Uterus (tissue), 4 donors: ENCODE results near the gene LARP1B. TPM values are rescaled to one million over a fixed set of nuclear protein-coding genes. Genes with fewer than 3 reads are reported as not detected.
"Not testable (repeated sequence)": the region's sequence is repeated elsewhere in the genome, so short reads cannot be mapped to it uniquely, and the experiment has no call there.

Experiments used
- DNase-seq, 2 donors: peaks; one replicate each; pipeline ENCODE4 v3.0.0-alpha.2; 2019 to 2020
- H3K27ac ChIP-seq, 2 donors: fragments of 200-600 bp; sonication (generic); 1 replicate in 1 of 2; 2 replicates in 1 of 2; pipeline ENCODE4 v1.5.1; 2016 to 2018
- H3K27me3 ChIP-seq, 2 donors: fragments of 200-600 bp; sonication (generic); one replicate each; pipeline ENCODE4 v1.5.1; 2018 to 2019; ENCODE audit warnings: control low read depth in 1 of 2
- H3K36me3 ChIP-seq, 2 donors: fragments of 200-600 bp; sonication (generic); one replicate each; pipeline ENCODE4 v1.5.1; 2019; ENCODE audit warnings: control low read depth in 1 of 2
- H3K4me1 ChIP-seq, 2 donors: fragments of 200-600 bp; sonication (generic); one replicate each; pipeline ENCODE4 v1.5.1; 2018 to 2019; ENCODE audit warnings: control low read depth in 1 of 2
- H3K4me3 ChIP-seq, 2 donors: fragments of 200-600 bp; sonication (generic); 1 replicate in 1 of 2; 2 replicates in 1 of 2; pipeline ENCODE4 v1.5.1; 2018 to 2019; ENCODE audit warnings: mild to moderate bottlenecking in 1 of 2
- H3K9me3 ChIP-seq, 2 donors: fragments of 200-600 bp; sonication (generic); one replicate each; pipeline ENCODE4 v1.5.1; 2019; ENCODE audit warnings: control low read depth in 1 of 2
- POLR2A ChIP-seq, 2 donors: fragments of 450-650 bp; IDR thresholded peaks; one replicate each; pipeline ENCODE4 v1.6.1; 2016; ENCODE audit warnings: antibody characterized with exemption in 2 of 2, mild to moderate bottlenecking in 1 of 2, moderate library complexity in 1 of 2
- intact Hi-C: fragments of 100-400 bp; cut with DNase I; formaldehyde crosslinking; loops from one replicate; pipeline ENCODE4 v1.15.1; 2023; ENCODE audit warnings: low total_unique reads
- total RNA-seq, 4 donors: library from RNA; depleted of rRNA in 3 of 4; stranded (reverse); fragments of >200 nt in 3 of 4; gene quantifications; one replicate each; pipeline versions ENCODE4 v1.1.0 to v1.2.4, GENCODE V29; 2014 to 2023
- TF ChIP-seq, protein P1 (sequence below), 4 experiments: fragments of 200-600 bp in 2 of 4; fragments of 450-650 bp in 2 of 4; sonication (generic) in 2 of 4; IDR thresholded peaks; one replicate each; pipeline ENCODE4 v1.5.1; 2016 to 2019; ENCODE audit warnings: antibody characterized with exemption in 4 of 4, mild to moderate bottlenecking in 2 of 4, moderate library complexity in 1 of 4
- donor health status: DM: yes; HTN: yes; CAD: no.

Gene LARP1B
- total RNA-seq, 4 donors from 2014 or later, result 11.2 to 41.5 (median 36.1) TPM

DNA sequence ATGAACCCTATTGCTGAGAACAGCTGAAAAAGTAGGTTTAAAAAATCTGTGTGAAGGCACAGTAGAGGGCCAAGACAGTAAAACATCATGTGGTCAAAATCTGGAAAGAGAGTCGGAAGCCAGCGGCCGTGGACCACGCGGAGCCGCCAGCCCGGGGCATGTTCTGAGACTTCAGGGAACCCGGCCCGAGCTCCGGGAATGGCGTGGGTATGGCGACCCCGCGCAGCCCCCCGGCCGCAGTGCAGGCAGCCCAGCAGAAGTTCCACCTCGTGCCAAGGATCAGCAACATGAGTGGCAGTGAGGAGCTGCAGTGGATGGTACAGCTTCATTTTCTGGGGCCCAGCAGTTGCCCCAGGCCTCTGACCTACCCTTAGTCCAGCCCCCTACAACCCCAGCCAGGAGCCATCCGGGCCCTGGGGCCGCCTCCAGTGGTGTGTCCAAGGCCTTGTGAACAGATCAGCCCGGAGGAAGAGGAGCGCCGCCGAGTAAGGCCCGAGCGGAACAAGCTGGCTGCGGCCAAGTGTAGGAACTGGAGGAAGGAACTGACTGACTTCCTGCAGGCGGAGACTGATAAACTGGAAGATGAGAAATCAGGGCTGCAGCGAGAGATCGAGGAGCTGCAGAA lies 94.2 kb downstream of the LARP1B start:
- Histone ChIP-seq H3K27ac (no peak overlapping the region), H3K9me3 (no peaks in the 10 kb centered on the region), H3K36me3 (no peaks in the 10 kb centered on the region), H3K4me3 (no peak overlapping the region), H3K27me3 (no peaks in the 10 kb centered on the region), H3K4me1 (no peaks in the 10 kb centered on the region)
- intact Hi-C loops, result no loop called here
- no peak for TF ChIP-seq POLR2A (IDR thresholded peaks at IDR 0.05)
- TF ChIP-seq, protein P1, sequence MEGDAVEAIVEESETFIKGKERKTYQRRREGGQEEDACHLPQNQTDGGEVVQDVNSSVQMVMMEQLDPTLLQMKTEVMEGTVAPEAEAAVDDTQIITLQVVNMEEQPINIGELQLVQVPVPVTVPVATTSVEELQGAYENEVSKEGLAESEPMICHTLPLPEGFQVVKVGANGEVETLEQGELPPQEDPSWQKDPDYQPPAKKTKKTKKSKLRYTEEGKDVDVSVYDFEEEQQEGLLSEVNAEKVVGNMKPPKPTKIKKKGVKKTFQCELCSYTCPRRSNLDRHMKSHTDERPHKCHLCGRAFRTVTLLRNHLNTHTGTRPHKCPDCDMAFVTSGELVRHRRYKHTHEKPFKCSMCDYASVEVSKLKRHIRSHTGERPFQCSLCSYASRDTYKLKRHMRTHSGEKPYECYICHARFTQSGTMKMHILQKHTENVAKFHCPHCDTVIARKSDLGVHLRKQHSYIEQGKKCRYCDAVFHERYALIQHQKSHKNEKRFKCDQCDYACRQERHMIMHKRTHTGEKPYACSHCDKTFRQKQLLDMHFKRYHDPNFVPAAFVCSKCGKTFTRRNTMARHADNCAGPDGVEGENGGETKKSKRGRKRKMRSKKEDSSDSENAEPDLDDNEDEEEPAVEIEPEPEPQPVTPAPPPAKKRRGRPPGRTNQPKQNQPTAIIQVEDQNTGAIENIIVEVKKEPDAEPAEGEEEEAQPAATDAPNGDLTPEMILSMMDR (IDR thresholded peaks at IDR 0.05), result no peak
- DNase-seq, result no peak

DNA sequence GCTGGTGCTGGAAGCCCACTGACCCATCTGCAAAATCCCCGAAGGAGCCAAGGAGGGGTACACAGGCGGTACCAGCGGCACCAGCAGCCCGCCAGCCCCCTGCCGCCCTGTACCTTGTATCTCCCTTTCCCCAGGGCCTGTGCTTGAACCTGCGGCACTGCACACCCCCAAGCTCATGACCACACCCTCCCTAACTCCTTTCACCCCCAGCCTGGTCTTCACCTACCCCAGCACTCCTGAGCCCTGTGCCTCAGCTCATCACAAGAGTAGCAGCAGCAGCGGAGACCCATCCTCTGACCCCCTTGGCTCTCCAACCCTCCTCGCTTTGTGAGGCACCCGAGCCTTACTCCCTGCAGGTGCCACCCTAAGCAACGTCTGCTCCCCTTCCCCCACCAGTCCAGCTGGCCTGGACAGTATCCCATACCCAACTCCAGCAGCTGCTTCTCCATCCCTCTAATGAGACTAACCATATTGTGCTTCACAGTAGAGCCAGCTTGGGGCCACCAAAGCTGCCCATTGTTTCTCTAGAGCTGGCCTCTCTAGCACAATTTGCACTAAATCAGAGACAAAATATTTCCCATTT lies 94.9 kb downstream of the LARP1B start:
- Histone ChIP-seq H3K4me1 (no peaks in the 10 kb centered on the region), H3K4me3 (no peak overlapping the region), H3K36me3 (no peaks in the 10 kb centered on the region), H3K27me3 (no peaks in the 10 kb centered on the region), H3K9me3 (no peaks in the 10 kb centered on the region), H3K27ac (no peak overlapping the region)
- no peak for DNase-seq
- intact Hi-C loops, result no loop called here
- no peak for TF ChIP-seq POLR2A (IDR thresholded peaks at IDR 0.05)
- TF ChIP-seq, protein P1 (IDR thresholded peaks at IDR 0.05), result no peak

DNA sequence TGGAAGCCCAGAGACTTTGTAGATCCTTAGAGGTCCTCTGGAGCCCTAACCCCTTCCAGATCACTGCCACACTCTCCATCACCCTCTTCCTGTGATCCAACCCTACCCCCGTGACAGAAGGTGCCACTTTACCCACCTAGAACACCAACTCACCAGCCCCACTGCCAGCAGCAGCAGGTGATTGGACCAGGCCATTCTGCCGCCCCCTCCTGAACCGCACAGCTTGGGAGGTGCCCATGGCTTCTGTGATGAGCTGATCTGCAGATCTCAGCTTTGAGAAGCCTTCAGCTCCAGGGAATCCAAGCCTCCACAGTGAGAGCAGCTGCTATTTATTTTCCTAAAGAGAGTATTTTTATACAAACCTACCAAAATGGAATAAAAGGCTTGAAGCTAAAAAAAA lies 95.4 kb downstream of the LARP1B start:
- H3K4me3 ChIP-seq, intact Hi-C loops, H3K27ac ChIP-seq, H3K4me1 ChIP-seq, DNase-seq, H3K36me3 ChIP-seq, H3K27me3 ChIP-seq, H3K9me3 ChIP-seq: not testable (repeated sequence)

DNA sequence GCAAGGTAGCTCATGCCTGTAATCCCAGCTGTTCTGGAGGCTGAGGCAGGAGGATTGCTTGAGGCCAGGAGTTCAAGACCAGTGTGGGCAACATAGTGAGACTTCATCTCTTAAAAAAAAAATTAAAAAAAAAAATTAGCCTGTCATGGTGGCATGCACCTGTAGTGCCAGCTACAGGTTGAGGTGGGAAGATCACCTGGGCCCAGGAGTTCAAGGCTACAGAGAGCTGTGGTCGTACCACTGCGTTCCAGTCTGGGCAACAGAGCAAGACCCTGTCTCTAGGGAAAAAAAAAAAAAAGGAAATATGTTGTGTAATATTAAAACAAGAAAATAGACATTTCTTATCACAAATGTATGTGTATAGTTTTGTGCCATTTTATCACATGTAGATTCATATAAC lies 97.8 kb downstream of the LARP1B start:
- Histone ChIP-seq H3K27ac (no peak overlapping the region), H3K9me3 (no peaks in the 10 kb centered on the region), H3K4me3 (no peak overlapping the region), H3K4me1 (no peaks in the 10 kb centered on the region), H3K27me3 (no peaks in the 10 kb centered on the region), H3K36me3 (no peaks in the 10 kb centered on the region)
- DNase-seq, result no peak
- TF ChIP-seq, protein P1 (IDR thresholded peaks at IDR 0.05), result no peak
- no peak for TF ChIP-seq POLR2A (IDR thresholded peaks at IDR 0.05)
- intact Hi-C loops, result no loop called here

DNA sequence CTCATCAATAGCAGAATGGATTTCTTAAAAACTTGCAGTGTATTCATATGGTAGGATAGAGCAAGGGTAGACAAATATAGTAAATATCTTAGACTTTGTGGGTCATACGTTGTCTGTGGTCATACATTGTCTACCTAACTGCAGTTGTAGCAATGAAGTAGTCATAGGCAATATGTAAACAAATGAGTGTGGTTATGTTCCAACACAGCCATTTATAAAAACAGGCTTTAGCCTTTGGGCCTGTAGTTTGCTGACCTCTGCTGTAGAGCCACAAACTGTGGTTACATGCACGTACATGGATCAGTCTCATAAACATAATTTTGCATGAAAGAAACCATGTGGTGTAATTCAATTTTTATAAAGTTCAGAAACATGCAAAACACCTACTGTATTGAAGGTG lies 98.9 kb downstream of the LARP1B start:
- Histone ChIP-seq H3K36me3 (no peaks in the 10 kb centered on the region), H3K4me3 (no peak overlapping the region), H3K27me3 (no peaks in the 10 kb centered on the region), H3K4me1 (no peaks in the 10 kb centered on the region), H3K27ac (no peak overlapping the region), H3K9me3 (no peaks in the 10 kb centered on the region)
- no peak for DNase-seq
- TF ChIP-seq, protein P1 (IDR thresholded peaks at IDR 0.05), result no peak
- no peak for TF ChIP-seq POLR2A (IDR thresholded peaks at IDR 0.05)
- intact Hi-C loops, result no loop called here
